Hepatocyte (in vitro differentiated cells): Measurements from ENCODE around the gene LMX1A.

ENCODE experiments used
- CTCF ChIP-seq: fragments of 200-600 bp; sonication (generic); IDR thresholded peaks from 2 replicates; pipeline ENCODE4 v1.5.1; 2016; ENCODE audit warnings: antibody characterized with exemption, mild to moderate bottlenecking; ENCODE audit not compliant: poor library complexity
- EZH2phosphoT487 ChIP-seq: fragments of 200-600 bp; sonication (generic); IDR thresholded peaks from one replicate; pipeline ENCODE4 v1.6.1; 2018; ENCODE audit warnings: antibody characterized with exemption, mild to moderate bottlenecking, low read depth, moderate library complexity; ENCODE audit not compliant: unreplicated experiment, severe bottlenecking

DNA sequence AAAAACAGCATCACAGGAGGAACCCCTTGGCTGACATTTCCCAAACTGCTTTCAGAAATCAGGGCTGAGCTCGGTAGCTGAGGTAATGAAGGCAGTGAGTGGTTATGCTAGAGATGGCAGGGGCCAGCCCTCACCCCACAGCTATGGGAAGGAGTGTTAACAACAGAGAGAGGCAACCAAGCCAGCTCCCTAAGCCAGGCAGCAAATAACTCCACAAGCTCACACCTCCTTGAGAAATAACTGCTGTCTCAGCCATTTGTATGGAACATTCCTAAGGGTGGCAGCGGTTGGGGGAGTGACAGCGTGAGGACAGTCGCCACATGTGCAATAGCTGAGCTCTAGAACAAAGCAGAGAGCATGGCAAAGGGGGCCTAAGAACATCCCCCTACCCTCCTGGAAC, 42.6 kb downstream of the LMX1A start:
- TF ChIP-seq CTCF: no peak
- no peak for TF ChIP-seq EZH2phosphoT487
